ENCODE measurements around the gene ABLIM2.
A peak's percentile ranks its signal among the peaks of the same experiment; 100 is the strongest.

Gene ABLIM2

GRCh38 chr4:8123389-8123788 is 35.2 kb downstream of the ABLIM2 start:
- in situ Hi-C loops (cut with HindIII; ENCODE audit: low pct_unique_long_range_greater_than_20kb, low sequenced_read_pairs): no loop called here
- DNase-seq (ENCODE audit: low read depth in 1 of 2, low spot score in 1 of 2): no peak
- TF ChIP-seq JUND (IDR thresholded peaks at IDR 0.05; ENCODE audit: low read depth): no peak

- in situ Hi-C loops (cut with HindIII; ENCODE audit: low pct_unique_long_range_greater_than_20kb, low sequenced_read_pairs): no loop called here
- TF ChIP-seq JUND (IDR thresholded peaks at IDR 0.05; ENCODE audit: low read depth): no peak
- DNase-seq (ENCODE audit: low read depth in 1 of 2, low spot score in 1 of 2): no peak
Observed at GRCh38 chr4:8122746-8123145, 35.9 kb downstream of the ABLIM2 start.

- no peak for DNase-seq (ENCODE audit: low read depth in 1 of 2, low spot score in 1 of 2)
- no peak for TF ChIP-seq JUND (IDR thresholded peaks at IDR 0.05; ENCODE audit: low read depth)
- in situ Hi-C loops (cut with HindIII; ENCODE audit: low pct_unique_long_range_greater_than_20kb, low sequenced_read_pairs): no loop called here
Observed at GRCh38 chr4:8121292-8122015, 37.2 kb downstream of the ABLIM2 start.

GRCh38 chr4:8120501-8120900 is 38.1 kb downstream of the ABLIM2 start:
- DNase-seq (ENCODE audit: low read depth in 1 of 2, low spot score in 1 of 2): no peak
- TF ChIP-seq JUND (IDR thresholded peaks at IDR 0.05; ENCODE audit: low read depth): no peak
- in situ Hi-C loops (cut with HindIII; ENCODE audit: low pct_unique_long_range_greater_than_20kb, low sequenced_read_pairs): no loop called here

GRCh38 chr4:8119877-8120276 is 38.7 kb downstream of the ABLIM2 start:
- in situ Hi-C loops (cut with HindIII; ENCODE audit: low pct_unique_long_range_greater_than_20kb, low sequenced_read_pairs): no loop called here
- TF ChIP-seq JUND (IDR thresholded peaks at IDR 0.05; ENCODE audit: low read depth): no peak
- no peak for DNase-seq (ENCODE audit: low read depth in 1 of 2, low spot score in 1 of 2)

GRCh38 chr4:8118531-8118930 is 40.1 kb downstream of the ABLIM2 start:
- DNase-seq (ENCODE audit: low read depth in 1 of 2, low spot score in 1 of 2): no peak
- no peak for TF ChIP-seq JUND (IDR thresholded peaks at IDR 0.05; ENCODE audit: low read depth)
- in situ Hi-C loops (cut with HindIII; ENCODE audit: low pct_unique_long_range_greater_than_20kb, low sequenced_read_pairs): no loop called here

- in situ Hi-C loops (cut with HindIII; ENCODE audit: low pct_unique_long_range_greater_than_20kb, low sequenced_read_pairs): no loop called here
- TF ChIP-seq JUND (IDR thresholded peaks at IDR 0.05; ENCODE audit: low read depth): no peak
- no peak for DNase-seq (ENCODE audit: low read depth in 1 of 2, low spot score in 1 of 2)
Observed at GRCh38 chr4:8118035-8118434, 40.6 kb downstream of the ABLIM2 start.

- TF ChIP-seq JUND (IDR thresholded peaks at IDR 0.05; ENCODE audit: low read depth): no peak
- peak in 1 of 2 experiments; percentile 88 for DNase-seq (ENCODE audit: low read depth in 1 of 2, low spot score in 1 of 2)
- in situ Hi-C loops (cut with HindIII; ENCODE audit: low pct_unique_long_range_greater_than_20kb, low sequenced_read_pairs): no loop called here
Observed at GRCh38 chr4:8117278-8117682, 41.3 kb downstream of the ABLIM2 start.

GRCh38 chr4:8115916-8116315 is 42.7 kb downstream of the ABLIM2 start:
- DNase-seq (ENCODE audit: low read depth in 1 of 2, low spot score in 1 of 2): no peak
- no peak for TF ChIP-seq JUND (IDR thresholded peaks at IDR 0.05; ENCODE audit: low read depth)
- in situ Hi-C loops (cut with HindIII; ENCODE audit: low pct_unique_long_range_greater_than_20kb, low sequenced_read_pairs): no loop called here

- no peak for TF ChIP-seq JUND (IDR thresholded peaks at IDR 0.05; ENCODE audit: low read depth)
- in situ Hi-C loops (cut with HindIII; ENCODE audit: low pct_unique_long_range_greater_than_20kb, low sequenced_read_pairs): no loop called here
- no peak for DNase-seq (ENCODE audit: low read depth in 1 of 2, low spot score in 1 of 2)
Observed at GRCh38 chr4:8115203-8115520, 43.5 kb downstream of the ABLIM2 start.

GRCh38 chr4:8114456-8115202 is 44.0 kb downstream of the ABLIM2 start:
- TF ChIP-seq JUND (IDR thresholded peaks at IDR 0.05; ENCODE audit: low read depth): no peak
- DNase-seq (ENCODE audit: low read depth in 1 of 2, low spot score in 1 of 2): no peak
- in situ Hi-C loops (cut with HindIII; ENCODE audit: low pct_unique_long_range_greater_than_20kb, low sequenced_read_pairs): no loop called here

GRCh38 chr4:8113611-8114377 is 44.8 kb downstream of the ABLIM2 start:
- no peak for TF ChIP-seq JUND (IDR thresholded peaks at IDR 0.05; ENCODE audit: low read depth)
- DNase-seq (ENCODE audit: low read depth in 1 of 2, low spot score in 1 of 2): no peak
- in situ Hi-C loops (cut with HindIII; ENCODE audit: low pct_unique_long_range_greater_than_20kb, low sequenced_read_pairs): no loop called here

- no peak for DNase-seq (ENCODE audit: low read depth in 1 of 2, low spot score in 1 of 2)
- TF ChIP-seq JUND (IDR thresholded peaks at IDR 0.05; ENCODE audit: low read depth): no peak
- in situ Hi-C loops (cut with HindIII; ENCODE audit: low pct_unique_long_range_greater_than_20kb, low sequenced_read_pairs): no loop called here
Observed at GRCh38 chr4:8112672-8113071, 45.9 kb downstream of the ABLIM2 start.

All from T47D (cell line).